Ishikawa (cell line): ENCODE measurements around the gene MGME1.

Experiments
- CEBPB ChIP-seq: IDR thresholded peaks from 2 replicates; pipeline ENCODE4 v1.6.1; 2012
- CREB1 ChIP-seq: IDR thresholded peaks from 2 replicates; pipeline ENCODE4 v1.6.1; 2012; ENCODE audit warnings: low read depth
- EP300 ChIP-seq: IDR thresholded peaks from 2 replicates; pipeline ENCODE4 v1.6.1; 2012; ENCODE audit warnings: borderline replicate concordance
- MAX ChIP-seq: IDR thresholded peaks from 2 replicates; pipeline ENCODE4 v1.6.1; 2012
- RAD21 ChIP-seq: IDR thresholded peaks from 2 replicates; pipeline ENCODE4 v1.6.1; 2012; ENCODE audit warnings: low read depth
- REST ChIP-seq: IDR thresholded peaks from 2 replicates; pipeline ENCODE4 v1.6.1; 2012; ENCODE audit warnings: low read depth, mild to moderate bottlenecking
- TAF1 ChIP-seq: IDR thresholded peaks from 2 replicates; pipeline ENCODE4 v1.6.1; 2012; ENCODE audit warnings: low read depth, mild to moderate bottlenecking
- YY1 ChIP-seq: IDR thresholded peaks from 2 replicates; pipeline ENCODE4 v1.6.1; 2012; ENCODE audit warnings: low read depth

GRCh38 chr20:17976305-17976704, 7.5 kb downstream of the MGME1 start:
- TF ChIP-seq REST (no peak), TAF1 (no peak), MAX (no peak), CREB1 (no peak), CEBPB (no peak), RAD21 (no peak), EP300 (no peak), YY1 (no peak)
